HL-60 (cell line): ENCODE results near the gene PRKCE.

Source experiments
- CTCF ChIP-seq: IDR thresholded peaks from one replicate; pipeline ENCODE4 v1.5.1; 2011; ENCODE audit warnings: low read length, control low read depth, inconsistent platforms; ENCODE audit not compliant: insufficient read depth
- GABPA ChIP-seq: IDR thresholded peaks from 2 replicates; pipeline ENCODE4 v1.6.1; 2012; ENCODE audit warnings: low read depth
- POLR2AphosphoS5 ChIP-seq: IDR thresholded peaks from 2 replicates; pipeline ENCODE4 v1.6.1; 2012; ENCODE audit warnings: low read depth
- REST ChIP-seq: IDR thresholded peaks from 2 replicates; pipeline ENCODE4 v1.6.1; 2012; ENCODE audit warnings: low read depth; ENCODE audit not compliant: insufficient replicate concordance

GRCh38 chr2:45882707-45883602 is 231.5 kb downstream of the PRKCE start:
- TF ChIP-seq CTCF (no peak), POLR2AphosphoS5 (no peak), GABPA (no peak), REST (no peak)
